H1 (cell line): ENCODE measurements around the gene CAP1.

Experiments used
- CEBPB ChIP-seq: IDR thresholded peaks from 2 replicates; pipeline ENCODE4 v1.6.1; 2012; ENCODE audit warnings: low read depth, low read length
- CHD2 ChIP-seq: IDR thresholded peaks from 2 replicates; pipeline ENCODE4 v1.6.1; 2012; ENCODE audit warnings: low read length, improper control_type of control experiment
- EZH2 ChIP-seq: fragments of 200-600 bp; sonication (generic); IDR thresholded peaks from 2 replicates; pipeline ENCODE4 v1.7.1; 2012; ENCODE audit warnings: low read depth, mild to moderate bottlenecking, moderate library complexity, low read length, inconsistent platforms; ENCODE audit not compliant: severe bottlenecking
- POLR2A ChIP-seq, 2 experiments: IDR thresholded peaks; 1 replicate in 1 of 2; 2 replicates in 1 of 2; pipeline ENCODE4 v1.6.1; 2011; ENCODE audit warnings: low read depth in 2 of 2, low read length in 2 of 2, mild to moderate bottlenecking in 2 of 2; ENCODE audit errors: control extremely low read depth in 1 of 2
- POLR2AphosphoS5 ChIP-seq: IDR thresholded peaks from 2 replicates; pipeline ENCODE4 v1.6.1; 2011; ENCODE audit warnings: low read depth, low read length
- RAD21 ChIP-seq, 2 experiments: IDR thresholded peaks in 1 of 2; conservative IDR thresholded peaks in 1 of 2; 2 replicates each; pipeline ENCODE4 v1.6.1; 2011; ENCODE audit warnings: low read depth in 2 of 2, low read length in 2 of 2, improper control_type of control experiment in 1 of 2, inconsistent platforms in 1 of 2, mild to moderate bottlenecking in 1 of 2, moderate library complexity in 1 of 2
- SP1 ChIP-seq: IDR thresholded peaks from 2 replicates; pipeline ENCODE4 v1.6.1; 2011; ENCODE audit warnings: low read depth, low read length
- TF ChIP-seq, protein P1 (sequence below), 3 experiments: IDR thresholded peaks; 1 replicate in 2 of 3; 2 replicates in 1 of 3; pipeline versions ENCODE4 v1.5.1 to v1.6.1; 2011; ENCODE audit warnings: low read length in 3 of 3, mild to moderate bottlenecking in 3 of 3, inconsistent platforms in 2 of 3, low read depth in 1 of 3, moderate library complexity in 1 of 3; ENCODE audit not compliant: insufficient read depth in 1 of 3; ENCODE audit errors: control extremely low read depth in 1 of 3
- TF ChIP-seq, protein P2 (sequence below): IDR thresholded peaks from 2 replicates; pipeline ENCODE4 v1.6.1; 2011; ENCODE audit warnings: low read length, improper control_type of control experiment

DNA sequence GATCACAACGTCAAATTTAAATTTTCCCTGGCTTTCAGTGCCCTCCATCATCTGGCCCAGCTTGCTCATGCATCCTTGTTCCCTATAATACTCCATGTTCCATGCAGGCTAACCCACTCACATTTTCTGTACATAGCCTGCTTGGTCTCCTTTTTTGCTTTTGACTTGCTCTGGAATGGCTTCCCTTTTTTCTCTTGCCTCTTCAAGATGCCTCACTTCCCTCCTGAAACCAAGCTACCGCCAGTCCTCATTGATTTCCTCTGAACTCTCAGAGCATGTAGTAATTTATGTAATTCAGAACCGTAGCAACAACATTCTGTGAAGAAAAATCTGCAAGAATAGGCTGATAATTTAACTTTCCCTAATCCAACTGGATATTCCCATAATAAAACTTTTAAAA is 10.3 kb downstream of the CAP1 start:
- TF ChIP-seq CEBPB (no peak), POLR2AphosphoS5 (no peak), POLR2A (IDR thresholded peaks at IDR 0.05; ENCODE audit: control extremely low read depth in 1 of 2, low read depth in 2 of 2, low read length in 2 of 2) (no peak), CHD2 (no peak), SP1 (no peak), RAD21 (IDR thresholded peaks at IDR 0.05 in 1 of 2, conservative IDR thresholded peaks at IDR 0.05 in 1 of 2; ENCODE audit: low read depth in 2 of 2, low read length in 2 of 2) (no peak), EZH2 (no peak)
- TF ChIP-seq, protein P1, sequence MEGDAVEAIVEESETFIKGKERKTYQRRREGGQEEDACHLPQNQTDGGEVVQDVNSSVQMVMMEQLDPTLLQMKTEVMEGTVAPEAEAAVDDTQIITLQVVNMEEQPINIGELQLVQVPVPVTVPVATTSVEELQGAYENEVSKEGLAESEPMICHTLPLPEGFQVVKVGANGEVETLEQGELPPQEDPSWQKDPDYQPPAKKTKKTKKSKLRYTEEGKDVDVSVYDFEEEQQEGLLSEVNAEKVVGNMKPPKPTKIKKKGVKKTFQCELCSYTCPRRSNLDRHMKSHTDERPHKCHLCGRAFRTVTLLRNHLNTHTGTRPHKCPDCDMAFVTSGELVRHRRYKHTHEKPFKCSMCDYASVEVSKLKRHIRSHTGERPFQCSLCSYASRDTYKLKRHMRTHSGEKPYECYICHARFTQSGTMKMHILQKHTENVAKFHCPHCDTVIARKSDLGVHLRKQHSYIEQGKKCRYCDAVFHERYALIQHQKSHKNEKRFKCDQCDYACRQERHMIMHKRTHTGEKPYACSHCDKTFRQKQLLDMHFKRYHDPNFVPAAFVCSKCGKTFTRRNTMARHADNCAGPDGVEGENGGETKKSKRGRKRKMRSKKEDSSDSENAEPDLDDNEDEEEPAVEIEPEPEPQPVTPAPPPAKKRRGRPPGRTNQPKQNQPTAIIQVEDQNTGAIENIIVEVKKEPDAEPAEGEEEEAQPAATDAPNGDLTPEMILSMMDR (IDR thresholded peaks at IDR 0.05; ENCODE audit: control extremely low read depth in 1 of 3, insufficient read depth in 1 of 3, low read depth in 1 of 3, low read length in 3 of 3): no peak
- TF ChIP-seq, protein P2, sequence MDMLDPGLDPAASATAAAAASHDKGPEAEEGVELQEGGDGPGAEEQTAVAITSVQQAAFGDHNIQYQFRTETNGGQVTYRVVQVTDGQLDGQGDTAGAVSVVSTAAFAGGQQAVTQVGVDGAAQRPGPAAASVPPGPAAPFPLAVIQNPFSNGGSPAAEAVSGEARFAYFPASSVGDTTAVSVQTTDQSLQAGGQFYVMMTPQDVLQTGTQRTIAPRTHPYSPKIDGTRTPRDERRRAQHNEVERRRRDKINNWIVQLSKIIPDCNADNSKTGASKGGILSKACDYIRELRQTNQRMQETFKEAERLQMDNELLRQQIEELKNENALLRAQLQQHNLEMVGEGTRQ: no peak
